PFSK-1 (cell line): Measurements from ENCODE around the gene RAPSN.

Experiments
- FOXP2 ChIP-seq: optimal IDR thresholded peaks from 2 replicates; pipeline ENCODE3; 2011; ENCODE audit warnings: borderline replicate concordance, control low read depth, inconsistent platforms; ENCODE audit not compliant: insufficient read depth; ENCODE audit errors: extremely low read length, extremely low read depth
- TAF1 ChIP-seq: IDR thresholded peaks from 2 replicates; pipeline ENCODE4 v1.6.1; 2012; ENCODE audit warnings: low read length, control low read depth, borderline replicate concordance; ENCODE audit not compliant: insufficient read depth

DNA sequence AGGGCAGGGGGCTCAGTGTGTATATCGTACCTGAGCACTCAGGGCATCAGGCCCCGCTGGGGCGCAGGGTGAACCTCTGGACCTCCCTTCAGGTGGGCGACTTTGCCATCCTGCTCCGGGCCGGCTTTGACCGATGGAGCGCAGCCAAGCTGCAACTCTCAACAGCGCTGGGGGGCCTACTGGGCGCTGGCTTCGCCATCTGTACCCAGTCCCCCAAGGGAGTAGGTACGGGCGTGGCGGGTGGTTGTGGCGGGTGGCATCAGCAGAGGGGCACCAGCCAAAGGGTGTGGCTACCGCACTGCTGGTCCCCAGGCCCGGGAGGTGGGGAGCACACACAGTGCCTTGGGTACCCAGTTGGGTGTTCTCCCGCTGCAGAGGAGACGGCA, 34.3 kb downstream of the RAPSN start:
- TF ChIP-seq TAF1 = no peak
- TF ChIP-seq FOXP2 = no peak
